HEK293 (cell line): ENCODE measurements around the gene FERMT1.

ENCODE experiments used
- IKZF3 ChIP-seq: fragments of 450-650 bp; IDR thresholded peaks from 2 replicates; pipeline ENCODE4 v1.5.0; 2018; ENCODE audit warnings: missing biosample characterization, mild to moderate bottlenecking, missing genetic modification characterization, moderate library complexity
- ZBTB20 ChIP-seq: fragments of 450-650 bp; formaldehyde crosslinking; IDR thresholded peaks from 2 replicates; pipeline ENCODE4 v1.5.1; 2016; ENCODE audit warnings: missing biosample characterization, missing genetic modification characterization
- ZBTB8A ChIP-seq: fragments of 450-650 bp; formaldehyde crosslinking; IDR thresholded peaks from 2 replicates; pipeline ENCODE4 v1.5.1; 2016; ENCODE audit warnings: missing biosample characterization, missing genetic modification characterization
- ZNF155 ChIP-seq: fragments of 450-650 bp; formaldehyde crosslinking; IDR thresholded peaks from 2 replicates; pipeline ENCODE4 v1.5.1; 2016; ENCODE audit warnings: missing biosample characterization, missing genetic modification characterization
- ZNF274 ChIP-seq, 2 experiments: fragments of 200-500 bp in 1 of 2; fragments of 450-650 bp in 1 of 2; sonication (Bioruptor generic) in 1 of 2; formaldehyde crosslinking in 1 of 2; IDR thresholded peaks; 2 replicates each; pipeline versions ENCODE4 v1.5.1 to v1.6.1; 2014 to 2016; ENCODE audit warnings: borderline replicate concordance in 1 of 2, inconsistent platforms in 1 of 2, low read length in 1 of 2, missing biosample characterization in 1 of 2, missing genetic modification characterization in 1 of 2
- ZNF335 ChIP-seq: fragments of 450-650 bp; formaldehyde crosslinking; conservative IDR thresholded peaks from 2 replicates; pipeline ENCODE4 v1.5.1; 2016; ENCODE audit warnings: missing biosample characterization, missing genetic modification characterization
- ZNF776 ChIP-seq: fragments of 450-650 bp; formaldehyde crosslinking; IDR thresholded peaks from 2 replicates; pipeline ENCODE4 v1.5.0; 2017; ENCODE audit warnings: missing biosample characterization, missing genetic modification characterization, borderline replicate concordance
- TF ChIP-seq, protein P1 (sequence below): fragments of 450-650 bp; formaldehyde crosslinking; IDR thresholded peaks from 2 replicates; pipeline ENCODE4 v1.5.1; 2016; ENCODE audit warnings: missing biosample characterization, missing genetic modification characterization

GRCh38 chr20:6101346-6101745, 21.5 kb downstream of the FERMT1 start:
- TF ChIP-seq ZBTB8A (no peak), ZNF155 (no peak), ZNF335 (tag by site-specific recombination) (no peak), IKZF3 (no peak), ZNF274 (IDR thresholded peaks at IDR 0.05; ENCODE audit: low read length) (no peak), ZNF274 (tag by site-specific recombination; IDR thresholded peaks at IDR 0.05; ENCODE audit: borderline replicate concordance) (no peak), ZNF776 (tag by site-specific recombination) (no peak), ZBTB20 (tag by site-specific recombination) (no peak)
- TF ChIP-seq, protein P1, sequence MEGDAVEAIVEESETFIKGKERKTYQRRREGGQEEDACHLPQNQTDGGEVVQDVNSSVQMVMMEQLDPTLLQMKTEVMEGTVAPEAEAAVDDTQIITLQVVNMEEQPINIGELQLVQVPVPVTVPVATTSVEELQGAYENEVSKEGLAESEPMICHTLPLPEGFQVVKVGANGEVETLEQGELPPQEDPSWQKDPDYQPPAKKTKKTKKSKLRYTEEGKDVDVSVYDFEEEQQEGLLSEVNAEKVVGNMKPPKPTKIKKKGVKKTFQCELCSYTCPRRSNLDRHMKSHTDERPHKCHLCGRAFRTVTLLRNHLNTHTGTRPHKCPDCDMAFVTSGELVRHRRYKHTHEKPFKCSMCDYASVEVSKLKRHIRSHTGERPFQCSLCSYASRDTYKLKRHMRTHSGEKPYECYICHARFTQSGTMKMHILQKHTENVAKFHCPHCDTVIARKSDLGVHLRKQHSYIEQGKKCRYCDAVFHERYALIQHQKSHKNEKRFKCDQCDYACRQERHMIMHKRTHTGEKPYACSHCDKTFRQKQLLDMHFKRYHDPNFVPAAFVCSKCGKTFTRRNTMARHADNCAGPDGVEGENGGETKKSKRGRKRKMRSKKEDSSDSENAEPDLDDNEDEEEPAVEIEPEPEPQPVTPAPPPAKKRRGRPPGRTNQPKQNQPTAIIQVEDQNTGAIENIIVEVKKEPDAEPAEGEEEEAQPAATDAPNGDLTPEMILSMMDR: no peak
